ENCODE results near the gene PPP6R1.
"Not testable (repeated sequence)": the region's sequence is repeated elsewhere in the genome, so short reads cannot be mapped to it uniquely, and the experiment has no call there.

PPP6R1 gene

DNA sequence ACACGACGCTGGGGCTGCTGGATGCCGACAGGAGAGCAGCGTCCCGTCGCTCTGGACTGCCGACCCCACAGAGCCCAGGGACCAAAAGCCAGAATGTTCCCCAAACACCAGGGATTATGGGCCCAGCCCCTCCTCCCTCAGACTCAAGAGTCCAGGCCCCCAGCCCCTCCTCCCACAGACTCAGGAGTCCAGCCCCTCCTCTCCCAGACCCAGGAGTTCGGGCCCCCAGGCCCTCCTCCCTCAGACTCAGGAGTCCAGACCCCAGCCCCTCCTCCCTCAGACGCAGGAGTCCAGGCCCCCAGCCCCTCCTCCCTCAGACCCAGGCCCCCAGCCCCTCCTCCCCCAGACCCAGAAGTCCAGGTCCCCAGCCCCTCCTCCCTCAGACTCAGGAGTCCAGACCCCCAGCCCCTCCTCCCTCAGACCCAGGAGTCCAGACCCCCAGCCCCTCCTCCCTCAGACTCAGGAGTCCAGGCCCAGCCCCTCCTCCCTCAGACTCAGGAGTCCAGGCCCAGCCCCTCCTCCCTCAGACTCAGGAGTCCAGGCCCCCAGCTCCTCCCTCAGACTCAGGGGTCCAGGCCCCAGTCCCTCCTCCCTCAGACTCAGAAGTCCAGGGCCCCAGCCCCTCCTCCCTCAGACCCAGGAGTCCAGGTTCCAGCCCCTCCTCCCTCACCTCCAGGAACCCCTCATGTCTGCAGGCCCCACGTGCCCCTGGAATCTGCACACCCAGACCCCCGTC lies 34.0 kb downstream of the PPP6R1 start:
- DNase-seq (ENCODE audit: low spot score): peak; percentile 41

- DNase-seq (ENCODE audit: low spot score): peak; percentile 49
Measured at GRCh38 chr19:55224038-55224665, 34.7 kb downstream of the PPP6R1 start.

- DNase-seq (ENCODE audit: low spot score): peak; percentile 43
Measured at GRCh38 chr19:55223291-55224037, 35.4 kb downstream of the PPP6R1 start.

DNA sequence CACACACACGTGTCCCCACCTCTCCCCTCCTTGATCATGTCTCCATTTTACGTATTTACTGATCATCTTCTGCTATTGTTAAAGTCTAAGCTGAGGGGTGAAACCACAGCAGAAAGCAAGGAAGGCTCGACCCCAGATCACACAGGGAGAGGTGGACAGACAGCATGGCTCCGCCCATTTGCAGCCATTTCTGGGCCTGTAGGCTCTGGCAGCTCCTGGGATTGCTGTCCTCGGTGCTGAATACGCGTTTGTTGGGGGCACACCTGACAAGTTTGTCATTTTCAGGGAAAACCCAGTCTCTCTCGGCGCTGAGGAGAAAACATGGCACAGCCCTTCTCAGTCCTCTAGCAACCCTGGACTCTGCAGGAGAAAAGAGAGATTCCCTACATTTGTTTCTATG lies 38.3 kb downstream of the PPP6R1 start:
- no peak for DNase-seq (ENCODE audit: low spot score)

GRCh38 chr19:55216461-55217198 lies 42.2 kb downstream of the PPP6R1 start:
- DNase-seq (ENCODE audit: low spot score): peak; percentile 92

DNA sequence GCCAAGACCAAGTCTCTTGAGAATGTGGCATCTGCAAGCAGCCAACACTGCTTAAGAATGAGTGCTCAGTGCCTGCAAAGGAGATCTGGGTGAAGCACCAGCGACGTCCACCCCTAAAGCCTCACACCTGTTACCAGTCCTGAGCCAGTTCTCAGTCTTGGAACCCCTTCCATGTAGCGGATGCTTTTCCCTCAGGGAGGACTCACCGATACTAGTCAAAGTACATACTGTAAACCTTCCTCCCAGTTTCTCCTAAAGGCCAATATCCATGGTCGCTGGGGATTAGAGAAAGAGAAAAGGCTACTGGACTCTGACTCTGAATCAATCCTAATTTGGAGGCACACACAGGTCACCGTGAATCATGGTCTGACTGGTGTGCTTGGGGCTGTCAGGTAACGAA lies 45.3 kb downstream of the PPP6R1 start:
- no peak for DNase-seq (ENCODE audit: low spot score)

DNA sequence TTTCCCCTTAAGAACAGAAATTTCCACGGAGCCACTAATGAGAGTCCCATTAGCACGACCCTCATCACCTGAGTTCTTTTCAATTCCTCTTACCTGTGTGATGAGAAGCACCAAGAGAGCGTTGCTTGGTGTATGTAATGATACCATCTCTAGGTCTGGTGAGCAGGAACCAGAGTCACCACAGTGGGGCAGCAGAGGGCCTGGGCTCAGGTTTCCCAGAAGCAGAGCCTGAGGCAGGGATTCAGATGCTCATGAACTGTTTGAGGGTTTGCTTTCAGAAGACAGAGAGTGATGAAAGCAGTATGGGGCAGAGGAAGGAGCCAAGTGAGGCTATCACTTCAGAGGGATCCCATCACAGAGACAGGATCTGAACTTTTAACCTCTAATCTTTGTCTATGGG lies 46.4 kb downstream of the PPP6R1 start:
- no peak for DNase-seq (ENCODE audit: low spot score)

DNA sequence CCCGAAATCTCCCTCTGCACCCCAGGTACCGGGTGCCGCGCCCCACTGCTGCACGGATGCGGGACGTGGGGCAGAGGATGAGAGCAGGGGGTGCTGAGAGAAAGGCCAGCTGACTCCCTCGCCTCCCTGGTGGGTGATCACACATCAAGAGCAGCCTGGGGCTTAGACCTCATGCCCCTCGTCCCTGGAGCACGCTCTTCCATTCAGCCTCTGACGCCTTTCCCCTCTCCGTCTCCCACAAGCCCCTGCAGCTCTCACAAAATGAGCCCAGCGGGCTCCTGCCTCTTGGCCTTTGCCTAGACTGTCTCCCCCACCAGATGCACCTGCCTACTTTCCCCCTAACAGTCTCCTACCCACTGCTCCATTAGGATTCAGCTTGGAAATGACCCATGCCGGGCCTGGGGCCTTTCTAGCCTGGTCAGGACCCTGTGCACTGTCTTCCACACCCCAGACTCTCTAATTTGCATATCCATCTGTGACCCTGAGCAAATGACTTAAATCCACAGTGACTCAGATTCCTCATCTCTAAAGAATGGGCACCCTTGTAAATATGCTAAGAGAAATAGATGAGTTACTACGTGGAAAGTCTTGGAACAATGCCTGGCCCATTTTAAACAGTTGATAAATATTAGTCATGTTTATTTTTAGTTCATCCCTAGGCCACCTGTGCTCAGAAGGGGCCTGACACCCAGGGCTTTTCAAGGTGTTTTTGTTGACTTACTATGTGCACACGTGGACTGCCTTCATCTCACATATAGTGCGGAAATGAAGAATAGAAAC lies 48.9 kb downstream of the PPP6R1 start:
- no peak for DNase-seq (ENCODE audit: low spot score)

- no peak for DNase-seq (ENCODE audit: low spot score)
Measured at GRCh38 chr19:55208880-55209692, 49.7 kb downstream of the PPP6R1 start, which contains the start of gene PTPRH. Gene PTPRH (minus strand): TSS chr19:55209501. CDS start chr19:55209433, 68 bp downstream.

DNA sequence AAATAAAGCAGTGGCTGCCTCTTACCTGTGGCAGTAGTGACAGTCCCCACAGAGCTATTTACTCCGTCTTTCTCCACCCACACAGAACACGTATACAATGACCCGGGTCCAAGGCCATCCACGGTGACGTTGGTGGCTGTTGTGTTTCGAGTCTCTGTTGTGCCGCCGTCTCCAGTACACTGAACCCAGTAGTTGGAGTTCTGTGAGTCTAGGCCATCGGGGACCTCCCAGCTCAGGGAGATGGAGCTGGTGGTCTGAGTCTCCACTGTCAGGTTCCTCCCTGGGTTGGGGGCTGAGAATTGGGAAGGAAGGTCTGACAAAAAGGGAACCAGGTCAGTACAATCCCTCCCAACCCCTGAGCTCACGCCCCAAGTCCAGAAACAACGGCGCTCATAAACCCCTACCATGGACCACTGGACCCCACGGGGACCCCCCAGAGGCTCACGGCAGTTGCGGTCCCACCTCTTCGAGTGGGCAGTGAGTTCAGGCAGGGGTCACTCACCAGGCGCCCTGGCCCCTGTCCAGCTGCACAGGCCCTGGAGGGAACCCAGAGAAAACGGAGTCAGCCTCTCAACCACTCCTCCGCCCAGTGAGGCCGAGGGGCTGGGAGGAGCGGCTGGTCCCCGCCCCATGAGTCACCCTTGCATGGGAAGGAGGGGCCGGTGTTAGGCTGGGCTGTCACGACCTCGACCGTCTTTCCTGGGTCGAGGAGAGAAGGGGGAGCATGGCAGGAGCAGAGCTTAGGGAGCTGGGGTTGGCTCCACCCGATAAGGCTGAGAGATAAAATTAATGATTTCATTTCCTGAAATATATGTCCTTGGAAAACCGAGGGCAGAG lies 51.9 kb downstream of the PPP6R1 start:
- DNase-seq (ENCODE audit: low spot score): peak; percentile 62

GRCh38 chr19:55202199-55202598 lies 56.6 kb downstream of the PPP6R1 start:
- DNase-seq (ENCODE audit: low spot score): not testable (repeated sequence)

DNA sequence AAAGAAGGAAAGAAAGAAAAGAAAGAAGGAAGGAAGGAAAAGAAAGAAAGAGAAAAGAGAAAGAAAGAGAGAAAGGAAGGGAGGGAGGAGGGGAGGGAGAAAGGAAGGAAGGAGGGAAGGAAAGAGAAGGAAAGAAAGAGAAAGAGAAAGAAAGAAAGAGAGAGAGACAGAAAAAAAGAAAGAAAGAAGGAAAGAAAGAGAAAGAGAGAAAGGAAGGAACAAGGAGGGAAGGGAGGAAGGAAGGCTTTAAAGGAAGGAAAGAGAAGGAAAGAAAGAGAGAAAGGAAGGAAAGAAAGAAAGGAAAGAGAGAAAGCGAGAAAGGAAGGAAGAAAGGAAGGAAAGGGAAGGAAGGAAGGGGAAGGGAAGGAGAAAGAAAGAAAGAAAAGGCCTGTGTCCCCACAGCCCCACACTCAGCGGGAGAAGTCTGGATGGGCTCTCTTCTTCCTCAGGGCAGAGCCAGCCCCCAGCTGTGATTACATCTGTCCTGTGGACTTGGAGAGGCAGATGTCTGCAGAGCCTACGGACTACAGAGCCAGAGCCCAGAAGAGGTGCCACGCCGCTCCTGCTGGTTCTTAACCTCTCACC lies 59.1 kb downstream of the PPP6R1 start:
- DNase-seq (ENCODE audit: low spot score): no peak

- DNase-seq (ENCODE audit: low spot score): no peak
Measured at GRCh38 chr19:55198651-55199050, 60.2 kb downstream of the PPP6R1 start.

GRCh38 chr19:55197528-55197927 lies 61.3 kb downstream of the PPP6R1 start:
- DNase-seq (ENCODE audit: low spot score): no peak

GRCh38 chr19:55196803-55197202 lies 62.0 kb downstream of the PPP6R1 start:
- no peak for DNase-seq (ENCODE audit: low spot score)

GRCh38 chr19:55193481-55193880 lies 65.3 kb downstream of the PPP6R1 start:
- no peak for DNase-seq (ENCODE audit: low spot score)

- no peak for DNase-seq (ENCODE audit: low spot score)
Measured at GRCh38 chr19:55189403-55189835, 69.4 kb downstream of the PPP6R1 start.

GRCh38 chr19:55188625-55189024 lies 70.2 kb downstream of the PPP6R1 start:
- DNase-seq (ENCODE audit: low spot score): no peak

- no peak for DNase-seq (ENCODE audit: low spot score)
Measured at GRCh38 chr19:55186080-55186479, 72.7 kb downstream of the PPP6R1 start.

Measured in D341Med (cell line).